T-helper 2 cell treated with Interferon-gamma antibody and Interleukin-4, amounts not matched to agents 100 ng/mL and 5 ng/mL, for 36 hours (primary cell): Measurements from ENCODE around the gene SEL1L. TPM values are rescaled to one million over a fixed set of nuclear protein-coding genes. Genes with fewer than 3 reads are reported as not detected.
"Not testable (repeated sequence)": the region's sequence is repeated elsewhere in the genome, so short reads cannot be mapped to it uniquely, and the experiment has no call there.

Experiments
- intact Hi-C: fragments of 100-400 bp; cut with micrococcal nuclease; formaldehyde crosslinking; loops from one replicate; pipeline ENCODE4 v1.15.1; 2023
- total RNA-seq: library from RNA; stranded (reverse); gene quantifications from 2 replicates; pipeline ENCODE4 v1.2.3, GENCODE V29; 2022

Gene SEL1L
- 62.6 and 68.9 TPM in 2 replicates for total RNA-seq

GRCh38 chr14:81533536-81534343 is at the start of gene SEL1L:
Gene SEL1L (minus strand): TSS chr14:81533853. CDS start chr14:81533744, 109 bp downstream.
- intact Hi-C loops = loop anchor here (1.0 to 5.0 kb wide), 5 partner anchors 15 to 591 kb away; partner anchors contain the start of gene CEP128

- intact Hi-C loops = no loop called here
Observed at GRCh38 chr14:81582420-81582819, 48.8 kb upstream of the SEL1L start.

DNA sequence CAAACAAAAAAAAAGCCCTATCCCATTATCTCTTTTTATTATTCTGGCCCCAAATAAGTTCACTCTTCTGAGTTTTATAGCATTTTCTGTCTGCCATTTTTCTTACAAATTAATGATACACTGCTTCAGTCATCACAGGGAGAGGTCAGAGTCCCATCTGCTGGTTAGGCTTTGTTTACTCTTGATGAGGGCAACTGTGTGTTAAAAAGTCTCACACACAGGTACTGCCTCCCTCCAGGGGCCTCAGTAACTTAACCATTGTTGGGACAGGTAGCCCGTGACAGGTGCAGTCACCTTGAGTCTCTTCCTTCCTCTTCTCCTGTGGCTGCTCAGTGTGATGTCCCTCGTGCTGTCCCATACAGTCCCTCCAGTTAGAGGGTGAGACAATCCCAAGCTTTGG is 45.5 kb upstream of the SEL1L start:
- intact Hi-C loops = no loop called here

DNA sequence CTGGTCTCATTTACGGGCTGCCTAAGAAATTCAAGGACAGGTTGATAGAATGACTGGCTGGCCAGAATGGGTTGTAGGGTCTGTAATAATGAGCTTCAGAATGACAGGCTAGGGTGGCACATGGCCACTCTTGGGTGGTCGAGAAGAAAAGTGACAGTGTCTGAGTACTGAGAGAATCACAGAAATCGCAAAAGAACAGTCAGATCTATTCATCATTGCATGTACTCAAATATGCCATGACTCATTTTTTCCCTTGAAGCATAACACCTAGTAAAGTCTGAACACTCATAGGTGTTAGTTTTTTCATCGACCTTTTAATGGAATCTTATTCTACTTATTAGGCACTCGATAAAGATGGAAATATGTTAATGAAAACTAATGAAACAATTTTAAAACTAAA is 37.8 kb upstream of the SEL1L start:
- intact Hi-C loops = no loop called here

- intact Hi-C loops = no loop called here
Observed at GRCh38 chr14:81567302-81567701, 33.6 kb upstream of the SEL1L start.

DNA sequence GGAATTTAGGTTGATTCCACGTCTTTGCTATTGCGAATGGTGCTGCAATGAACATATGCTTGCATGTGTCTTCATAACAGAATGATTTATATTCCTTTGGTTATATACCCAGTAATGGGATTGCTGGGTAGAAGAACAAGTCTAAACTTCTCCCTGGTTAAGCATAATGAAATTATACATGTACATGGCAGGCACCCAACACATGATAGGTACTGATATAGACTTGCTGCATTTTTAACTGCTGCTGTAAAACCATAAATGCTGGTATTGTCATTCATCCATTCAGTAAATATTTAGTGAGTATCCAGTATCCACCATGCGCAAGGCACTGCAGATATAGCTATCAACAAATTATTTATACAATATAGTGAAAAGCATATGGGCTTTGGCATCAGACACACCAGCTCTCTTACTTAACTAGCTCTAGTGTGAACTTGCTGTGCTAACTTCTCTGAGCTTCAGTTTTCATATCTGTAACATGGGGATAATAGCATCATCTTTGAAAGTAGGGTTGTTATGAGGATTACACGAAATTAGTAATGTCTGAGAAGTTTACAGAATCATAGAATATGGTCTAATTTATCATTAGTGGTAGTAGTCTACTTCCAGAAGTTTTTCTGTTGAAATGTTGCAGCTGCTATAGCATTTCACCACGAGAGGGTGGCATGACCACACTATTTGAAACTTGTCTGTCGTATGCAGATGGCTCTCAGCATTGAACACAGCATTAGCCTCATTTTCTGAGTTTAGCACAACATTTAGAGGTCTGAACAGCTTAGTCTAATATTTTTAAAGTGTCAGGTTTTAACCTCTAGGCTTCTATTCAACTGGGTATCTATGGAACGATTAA is 32.0 kb upstream of the SEL1L start:
- intact Hi-C loops = no loop called here

DNA sequence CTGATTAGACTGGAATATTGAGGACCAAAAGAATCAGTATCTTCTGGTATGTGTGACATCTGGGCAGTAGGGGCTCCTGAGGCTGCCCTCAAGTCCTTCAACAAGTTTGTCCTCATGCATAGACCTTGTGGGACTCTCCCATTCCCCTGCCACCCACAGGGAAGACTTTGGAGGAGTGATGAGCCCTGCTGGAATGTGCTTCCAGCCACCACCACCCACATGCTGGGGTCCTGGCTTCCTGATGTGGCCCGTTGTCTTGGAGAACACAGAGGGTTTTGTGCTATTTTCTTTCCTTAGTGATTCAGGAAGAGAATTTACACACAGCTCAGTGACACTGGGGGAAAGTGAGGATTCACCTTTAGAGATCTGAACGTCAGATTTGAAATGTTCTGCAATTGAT is 29.2 kb upstream of the SEL1L start:
- intact Hi-C loops = no loop called here

- intact Hi-C loops = no loop called here
Observed at GRCh38 chr14:81561084-81561775, 27.6 kb upstream of the SEL1L start.

DNA sequence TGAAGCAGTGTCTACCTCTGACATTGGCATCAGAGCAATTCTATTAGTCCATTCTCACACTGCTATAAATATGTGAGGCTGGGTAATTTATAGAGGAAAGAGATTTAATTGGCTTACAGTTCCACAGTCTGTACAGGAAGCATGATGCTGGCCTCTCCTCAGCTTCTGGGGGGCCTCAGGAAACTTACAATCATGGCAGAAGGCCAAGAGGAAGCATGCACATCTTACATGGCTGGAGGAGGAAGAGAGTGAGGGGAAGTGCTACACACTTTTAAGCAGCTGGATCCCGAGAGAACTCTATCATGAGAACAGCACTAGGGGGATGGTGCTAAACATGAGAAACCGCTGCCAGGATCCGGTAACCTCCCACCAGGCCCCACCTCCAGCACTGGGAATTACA is 25.7 kb upstream of the SEL1L start:
- intact Hi-C loops = no loop called here

DNA sequence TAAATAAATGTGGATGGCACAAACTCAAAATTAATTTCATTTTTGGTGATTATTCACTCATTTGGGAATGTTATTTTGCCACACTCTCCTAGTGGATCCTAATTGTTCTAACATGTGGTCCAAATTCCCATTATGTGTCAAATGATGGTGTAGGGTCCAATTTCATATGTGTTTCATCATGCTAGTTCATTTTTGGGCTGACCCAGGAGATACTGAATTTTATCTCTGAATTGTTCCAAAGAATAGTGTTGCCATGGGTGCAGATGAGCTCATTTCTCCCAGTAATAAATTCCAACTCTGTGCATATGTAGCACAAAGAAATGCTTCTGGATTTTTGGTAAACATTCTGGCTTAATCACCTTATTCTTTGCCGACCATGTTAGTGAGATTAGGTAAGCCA is 23.5 kb upstream of the SEL1L start:
- intact Hi-C loops = no loop called here

GRCh38 chr14:81555684-81556083 is 22.0 kb upstream of the SEL1L start:
- intact Hi-C loops = no loop called here

- intact Hi-C loops = no loop called here
Observed at GRCh38 chr14:81555051-81555450, 21.4 kb upstream of the SEL1L start.

- intact Hi-C loops = no loop called here
Observed at GRCh38 chr14:81551471-81551870, 17.8 kb upstream of the SEL1L start.

DNA sequence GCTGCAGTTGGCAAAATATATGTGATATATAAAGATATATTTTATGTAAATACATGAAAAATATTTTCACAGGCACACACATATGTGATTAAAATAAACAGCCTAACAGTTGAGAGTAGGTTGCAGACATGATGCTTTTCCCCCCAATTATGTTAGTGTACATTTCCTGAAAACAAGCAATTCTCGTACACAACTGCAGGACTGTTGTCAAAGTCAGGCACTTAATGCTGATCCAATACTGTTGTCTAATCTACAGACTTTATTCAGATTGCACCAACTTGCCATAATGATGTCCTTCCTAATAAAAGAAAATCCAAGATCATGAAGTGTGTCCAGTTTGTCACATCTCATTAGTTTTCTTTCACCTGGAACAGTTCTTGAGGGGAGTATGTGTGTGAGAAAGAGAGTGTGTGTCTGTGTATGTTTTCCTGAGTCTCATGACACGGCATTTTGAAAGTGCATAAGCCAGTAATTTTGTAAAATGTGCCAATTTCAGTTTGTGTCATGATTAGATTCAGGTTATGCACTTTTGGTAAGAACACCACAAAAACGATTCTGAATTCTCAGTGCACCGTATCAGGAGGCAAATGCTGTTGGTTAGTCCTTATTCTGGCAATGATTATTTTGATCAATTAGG is 16.5 kb upstream of the SEL1L start:
- intact Hi-C loops = no loop called here

DNA sequence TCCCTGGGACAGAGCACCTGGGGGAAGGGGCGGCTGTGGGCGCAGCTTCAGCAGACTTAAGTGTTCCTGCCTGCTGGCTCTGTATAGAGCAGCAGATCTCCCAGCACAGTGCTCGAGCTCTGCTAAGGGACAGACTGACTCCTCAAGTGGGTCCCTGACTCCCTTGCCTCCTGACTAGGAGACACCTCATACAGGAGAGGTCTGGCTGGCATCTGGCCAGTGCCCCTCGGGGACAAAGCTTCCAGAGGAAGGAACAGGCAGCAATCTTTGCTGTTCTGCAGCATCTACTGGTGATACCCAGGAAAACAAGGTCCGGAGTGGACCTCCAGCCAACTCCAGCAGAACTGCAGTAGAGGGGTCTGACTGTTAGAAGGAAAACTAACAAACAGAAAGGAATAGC is 7.6 kb upstream of the SEL1L start:
- intact Hi-C loops = not testable (repeated sequence)

DNA sequence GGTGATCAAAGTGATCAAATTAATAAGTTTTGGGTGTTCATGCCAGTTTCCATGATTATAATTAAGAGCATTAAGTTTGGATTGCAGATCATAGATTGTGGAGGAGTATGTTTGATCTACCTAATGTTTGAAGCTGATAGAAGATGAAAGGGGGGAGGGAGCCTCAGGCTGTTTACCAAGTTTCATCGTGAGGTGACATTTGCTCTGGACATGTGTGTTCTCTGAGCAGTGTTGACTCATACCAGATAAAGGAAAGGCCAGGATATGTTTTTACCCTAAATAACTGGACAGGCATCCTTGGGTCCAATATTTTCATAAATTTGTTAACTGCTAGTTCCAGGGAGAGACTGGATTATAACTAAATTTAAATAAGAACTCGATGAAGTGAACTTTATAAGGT is 3.5 kb upstream of the SEL1L start:
- intact Hi-C loops = no loop called here

DNA sequence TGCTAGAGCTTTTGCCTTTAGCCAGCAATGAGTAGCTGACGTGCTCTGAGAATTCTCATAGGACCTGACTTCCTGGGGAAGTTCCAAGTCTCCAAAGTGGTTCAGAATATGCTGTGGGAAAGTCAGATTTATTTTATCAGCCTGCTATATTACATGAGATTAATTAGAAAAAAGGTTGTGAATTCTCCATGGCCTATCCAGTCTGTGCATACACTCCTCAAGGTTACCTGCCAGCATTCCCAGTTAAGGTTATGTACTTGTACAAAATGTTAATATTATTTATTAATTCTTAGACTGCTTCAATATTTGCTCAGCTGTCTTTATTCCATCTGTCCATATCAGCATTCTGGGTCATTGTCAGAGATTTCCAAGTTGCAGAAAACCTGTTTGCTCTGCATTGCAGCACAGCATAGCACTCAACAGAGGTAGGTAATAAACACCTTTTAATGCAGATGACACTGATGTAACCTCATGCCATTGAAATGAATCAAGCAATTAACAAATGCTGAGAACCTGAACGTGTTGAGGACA is 2.7 kb upstream of the SEL1L start:
- intact Hi-C loops = no loop called here

GRCh38 chr14:81535396-81536164 is 1.9 kb upstream of the SEL1L start:
- intact Hi-C loops = no loop called here

GRCh38 chr14:81534510-81535074 is 939 bp upstream of the SEL1L start:
- intact Hi-C loops = loop anchor here (5.0 kb wide), 2 partner anchors 362 to 592 kb away; partner anchors contain the start of gene CEP128

GRCh38 chr14:81533212-81533535 is 479 bp downstream of the SEL1L start:
- intact Hi-C loops = loop anchor here (1.0 to 5.0 kb wide), 5 partner anchors 14 to 591 kb away; partner anchors contain the start of gene CEP128
